ENCODE results near the gene DMD. TPM values are rescaled to one million over a fixed set of nuclear protein-coding genes. Genes with fewer than 3 reads are reported as not detected.

Gene DMD
- polyA plus RNA-seq, 1 donor, result 20.9 TPM

- no peak for DNase-seq
Measured at GRCh38 chrX:31337332-31337731, 1874.0 kb downstream of the DMD start.

GRCh38 chrX:31336419-31336818 lies 1874.9 kb downstream of the DMD start:
- DNase-seq, result no peak

- DNase-seq, result no peak
Measured at GRCh38 chrX:31334997-31335396, 1876.4 kb downstream of the DMD start.

GRCh38 chrX:31333165-31333831 lies 1878.1 kb downstream of the DMD start:
- no peak for DNase-seq

GRCh38 chrX:31331928-31332327 lies 1879.4 kb downstream of the DMD start:
- no peak for DNase-seq

- DNase-seq, result no peak
Measured at GRCh38 chrX:31331015-31331414, 1880.3 kb downstream of the DMD start.

GRCh38 chrX:31329298-31329697 lies 1882.1 kb downstream of the DMD start:
- DNase-seq, result no peak

GRCh38 chrX:31323658-31324057 lies 1887.7 kb downstream of the DMD start:
- DNase-seq, result no peak

- DNase-seq, result no peak
Measured at GRCh38 chrX:31320740-31321139, 1890.6 kb downstream of the DMD start.

GRCh38 chrX:31319586-31319985 lies 1891.8 kb downstream of the DMD start:
- no peak for DNase-seq

- DNase-seq, result no peak
Measured at GRCh38 chrX:31318866-31319265, 1892.5 kb downstream of the DMD start.

GRCh38 chrX:31316340-31316991 lies 1894.9 kb downstream of the DMD start:
- DNase-seq, result no peak

- no peak for DNase-seq
Measured at GRCh38 chrX:31314921-31315320, 1896.4 kb downstream of the DMD start.

GRCh38 chrX:31307952-31308351 lies 1903.4 kb downstream of the DMD start:
- DNase-seq, result no peak

- no peak for DNase-seq
Measured at GRCh38 chrX:31302573-31303075, 1908.7 kb downstream of the DMD start.

- DNase-seq, result no peak
Measured at GRCh38 chrX:31301941-31302340, 1909.4 kb downstream of the DMD start.

GRCh38 chrX:31301203-31301602 lies 1910.1 kb downstream of the DMD start:
- DNase-seq, result no peak

GRCh38 chrX:31298916-31299315 lies 1912.4 kb downstream of the DMD start:
- DNase-seq, result peak; percentile 26

GRCh38 chrX:31297881-31298280 lies 1913.5 kb downstream of the DMD start:
- DNase-seq, result no peak

- DNase-seq, result no peak
Measured at GRCh38 chrX:31294475-31294874, 1916.9 kb downstream of the DMD start.

GRCh38 chrX:31293409-31293808 lies 1917.9 kb downstream of the DMD start:
- DNase-seq, result no peak

GRCh38 chrX:31291131-31291530 lies 1920.2 kb downstream of the DMD start:
- no peak for DNase-seq

- DNase-seq, result no peak
Measured at GRCh38 chrX:31287861-31288260, 1923.5 kb downstream of the DMD start.

- no peak for DNase-seq
Measured at GRCh38 chrX:31280580-31280979, 1930.8 kb downstream of the DMD start.
